Liver (tissue), 9 donors: ENCODE measurements around the gene ANKRD9. TPM values are rescaled to one million over a fixed set of nuclear protein-coding genes. Genes with fewer than 3 reads are reported as not detected.

Experiments
- DNase-seq: peaks from one replicate; pipeline ENCODE4 v3.0.0-alpha.2; 2017; ENCODE audit warnings: low spot score
- H3K27ac ChIP-seq, 2 donors: one replicate each; pipeline ENCODE4 v1.7.0; 2013; ENCODE audit warnings: inconsistent platforms in 2 of 2, low read length in 2 of 2, control low read depth in 1 of 2, low read depth in 1 of 2, mild to moderate bottlenecking in 1 of 2
- H3K27me3 ChIP-seq, 4 donors: one replicate each; pipeline versions ENCODE4 v1.6.1 to v1.7.0; 2013; ENCODE audit warnings: low read length in 3 of 4, inconsistent platforms in 1 of 4, mild to moderate bottlenecking in 1 of 4, moderate library complexity in 1 of 4; ENCODE audit not compliant: control insufficient read depth in 4 of 4, insufficient read depth in 4 of 4
- H3K36me3 ChIP-seq, 4 donors: one replicate each; pipeline versions ENCODE4 v1.6.1 to v1.7.0; 2013; ENCODE audit warnings: low read length in 3 of 4, mild to moderate bottlenecking in 3 of 4, low read depth in 1 of 4, moderate library complexity in 1 of 4; ENCODE audit not compliant: control insufficient read depth in 4 of 4, insufficient read depth in 3 of 4
- H3K4me1 ChIP-seq, 4 donors: one replicate each; pipeline versions ENCODE4 v1.6.1 to v1.7.0; 2013; ENCODE audit warnings: low read length in 3 of 4, mild to moderate bottlenecking in 3 of 4, moderate library complexity in 1 of 4; ENCODE audit not compliant: control insufficient read depth in 4 of 4, insufficient read depth in 4 of 4
- H3K4me3 ChIP-seq, 3 donors: one replicate each; pipeline versions ENCODE4 v1.6.1 to v1.7.0; 2013; ENCODE audit warnings: low read length in 3 of 3, control low read depth in 1 of 3, low read depth in 1 of 3, mild to moderate bottlenecking in 1 of 3
- H3K9ac ChIP-seq, 2 donors: one replicate each; pipeline ENCODE4 v1.7.0; 2013; ENCODE audit warnings: low read length in 2 of 2, mild to moderate bottlenecking in 2 of 2, moderate library complexity in 2 of 2, control low read depth in 1 of 2, low read depth in 1 of 2
- H3K9me3 ChIP-seq, 4 donors: one replicate each; pipeline versions ENCODE4 v1.6.1 to v1.7.0; 2013; ENCODE audit warnings: low read length in 3 of 4; ENCODE audit not compliant: control insufficient read depth in 4 of 4
- EGR1 ChIP-seq, 2 donors: IDR thresholded peaks; 2 replicates each; pipeline ENCODE4 v1.6.1; 2016 to 2018; ENCODE audit warnings: antibody characterized with exemption in 2 of 2, low read depth in 2 of 2
- FOXA1 ChIP-seq: IDR thresholded peaks from 2 replicates; pipeline ENCODE4 v1.6.1; 2016; ENCODE audit warnings: antibody characterized with exemption
- FOXA2 ChIP-seq: IDR thresholded peaks from 2 replicates; pipeline ENCODE4 v1.6.1; 2016; ENCODE audit warnings: antibody characterized with exemption
- GABPA ChIP-seq, 2 donors: IDR thresholded peaks in 1 of 2; conservative IDR thresholded peaks in 1 of 2; 2 replicates each; pipeline ENCODE4 v1.6.1; 2016; ENCODE audit warnings: antibody characterized with exemption in 2 of 2, mild to moderate bottlenecking in 1 of 2, moderate library complexity in 1 of 2
- HNF4A ChIP-seq, 2 donors: conservative IDR thresholded peaks; 2 replicates each; pipeline ENCODE4 v1.6.1; 2016; ENCODE audit warnings: antibody characterized with exemption in 2 of 2, mild to moderate bottlenecking in 2 of 2
- JUND ChIP-seq, 2 donors: IDR thresholded peaks; 2 replicates each; pipeline ENCODE4 v1.6.1; 2016; ENCODE audit warnings: antibody characterized with exemption in 2 of 2
- NR2F2 ChIP-seq: IDR thresholded peaks from 2 replicates; pipeline ENCODE4 v1.6.1; 2016; ENCODE audit warnings: antibody characterized with exemption
- RAD21 ChIP-seq, 2 donors: IDR thresholded peaks; 2 replicates each; pipeline ENCODE4 v1.6.1; 2016; ENCODE audit warnings: antibody characterized with exemption in 2 of 2, mild to moderate bottlenecking in 2 of 2
- RXRA ChIP-seq, 2 donors: IDR thresholded peaks; 2 replicates each; pipeline ENCODE4 v1.6.1; 2017 to 2018; ENCODE audit warnings: antibody characterized with exemption in 2 of 2, mild to moderate bottlenecking in 1 of 2
- SP1 ChIP-seq: IDR thresholded peaks from 2 replicates; pipeline ENCODE4 v1.6.1; 2018; ENCODE audit warnings: antibody characterized with exemption, mild to moderate bottlenecking
- TAF1 ChIP-seq: conservative IDR thresholded peaks from 2 replicates; pipeline ENCODE4 v1.6.1; 2016; ENCODE audit warnings: antibody characterized with exemption, mild to moderate bottlenecking
- YY1 ChIP-seq: IDR thresholded peaks from 2 replicates; pipeline ENCODE4 v1.6.1; 2016; ENCODE audit warnings: antibody characterized with exemption, mild to moderate bottlenecking
- WGBS: extraction: QIAGEN DNeasy Blood & Tissue Kit; methylation state at CpG from one replicate; pipeline ENCODE4 v1.1.7; 2013; 5-methylcytosine and 5-hydroxymethylcytosine counted together
- polyA plus RNA-seq, 2 donors: library from polyadenylated mRNA; stranded (reverse) in 1 of 2; unstranded in 1 of 2; fragments of 200-250 nt in 1 of 2; fragments of >200 nt in 1 of 2; fragmentation: Nextera tagmentation in 1 of 2; extraction: Ambion mirVana in 1 of 2; gene quantifications; one replicate each; pipeline versions ENCODE4 v1.2.1 to v1.2.3, GENCODE V29; 2013 to 2015
- total RNA-seq, 2 donors: library from RNA; depleted of rRNA; stranded (reverse); fragments of >200 nt; gene quantifications; one replicate each; pipeline ENCODE4 v1.2.3, GENCODE V29; 2014
- TF ChIP-seq, protein P1 (sequence below): IDR thresholded peaks from 2 replicates; pipeline ENCODE4 v1.6.1; 2016; ENCODE audit warnings: antibody characterized with exemption
- TF ChIP-seq, protein P2 (sequence below): fragments of 150-350 bp; IDR thresholded peaks from 2 replicates; pipeline ENCODE4 v1.5.1; 2017; ENCODE audit warnings: improper control_type of control experiment, low read depth, low read length; ENCODE audit not compliant: missing input control
- TF ChIP-seq, protein P3 (sequence below): IDR thresholded peaks from 2 replicates; pipeline ENCODE4 v1.6.1; 2016; ENCODE audit warnings: antibody characterized with exemption
- TF ChIP-seq, protein P4 (sequence below): IDR thresholded peaks from 2 replicates; pipeline ENCODE4 v1.6.1; 2016; ENCODE audit warnings: antibody characterized with exemption
- donor health status: healthy.
- donor health status: healthy.
- donor health status: healthy.
- donor health status: healthy.
- donor health status: healthy.

ANKRD9 gene
- total and polyA plus RNA-seq, 4 donors: 1.5 to 67.5 (median 7.5) TPM

DNA sequence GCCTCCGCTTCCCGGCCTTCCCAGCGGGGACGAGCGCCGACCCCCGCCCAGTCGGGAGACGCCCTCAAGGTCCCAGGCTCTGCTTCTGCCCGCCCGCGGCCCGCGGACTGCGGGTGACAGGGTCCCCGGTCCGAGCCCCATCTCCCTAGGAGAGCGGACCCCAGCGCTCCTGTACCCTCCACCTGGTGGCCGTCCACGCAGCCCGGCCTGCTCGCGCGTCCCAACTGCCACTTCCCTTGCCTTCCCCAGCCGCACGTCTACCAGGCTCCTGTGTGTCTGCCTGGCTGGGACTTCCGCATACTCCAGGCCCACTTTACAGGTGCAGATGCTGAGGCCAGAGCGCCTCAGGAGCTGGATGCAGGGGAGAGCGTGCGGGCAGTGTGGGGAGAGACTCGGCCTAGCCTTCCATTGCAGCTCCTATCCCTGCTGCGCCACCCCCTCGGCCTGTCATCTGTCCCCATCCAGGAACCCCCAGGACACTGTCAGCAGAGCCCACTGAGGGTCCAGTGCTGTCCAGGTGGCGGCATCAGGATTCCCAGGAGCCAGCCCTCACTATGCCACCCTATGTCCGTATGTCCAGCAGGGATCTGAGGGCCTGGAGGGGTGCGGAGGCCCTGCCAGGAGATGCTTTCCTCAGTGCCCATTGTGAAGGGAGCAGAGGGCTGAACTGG lies 8.0 kb upstream of the ANKRD9 start:
- WGBS: 36% methylated on average over 37 of the region's 37 CpGs
- DNase-seq: no peak
- peaks cover 2 to 13% (median 7%) of the 10 kb centered on the region in 4 donors for H3K4me1 ChIP-seq
- TF ChIP-seq, protein P1, sequence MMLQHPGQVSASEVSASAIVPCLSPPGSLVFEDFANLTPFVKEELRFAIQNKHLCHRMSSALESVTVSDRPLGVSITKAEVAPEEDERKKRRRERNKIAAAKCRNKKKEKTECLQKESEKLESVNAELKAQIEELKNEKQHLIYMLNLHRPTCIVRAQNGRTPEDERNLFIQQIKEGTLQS: no peak
- TF ChIP-seq SP1 (no peak), GABPA (IDR thresholded peaks at IDR 0.05 in 1 of 2, conservative IDR thresholded peaks at IDR 0.05 in 1 of 2) (no peak), HNF4A (conservative IDR thresholded peaks at IDR 0.05) (no peak), EGR1 (IDR thresholded peaks at IDR 0.05; ENCODE audit: low read depth in 2 of 2) (no peak), FOXA2 (no peak)
- TF ChIP-seq, protein P2, sequence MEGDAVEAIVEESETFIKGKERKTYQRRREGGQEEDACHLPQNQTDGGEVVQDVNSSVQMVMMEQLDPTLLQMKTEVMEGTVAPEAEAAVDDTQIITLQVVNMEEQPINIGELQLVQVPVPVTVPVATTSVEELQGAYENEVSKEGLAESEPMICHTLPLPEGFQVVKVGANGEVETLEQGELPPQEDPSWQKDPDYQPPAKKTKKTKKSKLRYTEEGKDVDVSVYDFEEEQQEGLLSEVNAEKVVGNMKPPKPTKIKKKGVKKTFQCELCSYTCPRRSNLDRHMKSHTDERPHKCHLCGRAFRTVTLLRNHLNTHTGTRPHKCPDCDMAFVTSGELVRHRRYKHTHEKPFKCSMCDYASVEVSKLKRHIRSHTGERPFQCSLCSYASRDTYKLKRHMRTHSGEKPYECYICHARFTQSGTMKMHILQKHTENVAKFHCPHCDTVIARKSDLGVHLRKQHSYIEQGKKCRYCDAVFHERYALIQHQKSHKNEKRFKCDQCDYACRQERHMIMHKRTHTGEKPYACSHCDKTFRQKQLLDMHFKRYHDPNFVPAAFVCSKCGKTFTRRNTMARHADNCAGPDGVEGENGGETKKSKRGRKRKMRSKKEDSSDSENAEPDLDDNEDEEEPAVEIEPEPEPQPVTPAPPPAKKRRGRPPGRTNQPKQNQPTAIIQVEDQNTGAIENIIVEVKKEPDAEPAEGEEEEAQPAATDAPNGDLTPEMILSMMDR: no peak
- TF ChIP-seq, protein P3, sequence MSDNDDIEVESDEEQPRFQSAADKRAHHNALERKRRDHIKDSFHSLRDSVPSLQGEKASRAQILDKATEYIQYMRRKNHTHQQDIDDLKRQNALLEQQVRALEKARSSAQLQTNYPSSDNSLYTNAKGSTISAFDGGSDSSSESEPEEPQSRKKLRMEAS: no peak
- TF ChIP-seq, protein P4, sequence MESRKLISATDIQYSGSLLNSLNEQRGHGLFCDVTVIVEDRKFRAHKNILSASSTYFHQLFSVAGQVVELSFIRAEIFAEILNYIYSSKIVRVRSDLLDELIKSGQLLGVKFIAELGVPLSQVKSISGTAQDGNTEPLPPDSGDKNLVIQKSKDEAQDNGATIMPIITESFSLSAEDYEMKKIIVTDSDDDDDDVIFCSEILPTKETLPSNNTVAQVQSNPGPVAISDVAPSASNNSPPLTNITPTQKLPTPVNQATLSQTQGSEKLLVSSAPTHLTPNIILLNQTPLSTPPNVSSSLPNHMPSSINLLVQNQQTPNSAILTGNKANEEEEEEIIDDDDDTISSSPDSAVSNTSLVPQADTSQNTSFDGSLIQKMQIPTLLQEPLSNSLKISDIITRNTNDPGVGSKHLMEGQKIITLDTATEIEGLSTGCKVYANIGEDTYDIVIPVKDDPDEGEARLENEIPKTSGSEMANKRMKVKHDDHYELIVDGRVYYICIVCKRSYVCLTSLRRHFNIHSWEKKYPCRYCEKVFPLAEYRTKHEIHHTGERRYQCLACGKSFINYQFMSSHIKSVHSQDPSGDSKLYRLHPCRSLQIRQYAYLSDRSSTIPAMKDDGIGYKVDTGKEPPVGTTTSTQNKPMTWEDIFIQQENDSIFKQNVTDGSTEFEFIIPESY: no peak
- no peaks in the 10 kb centered on the region for H3K9me3 ChIP-seq
- H3K27ac ChIP-seq: no peak overlapping the region
- H3K36me3 ChIP-seq: no peaks in the 10 kb centered on the region
- H3K27me3 ChIP-seq: no peaks in the 10 kb centered on the region
- peak overlapping the region in 2 of 3 donors; percentile 67 to 78 for H3K4me3 ChIP-seq
- H3K9ac ChIP-seq: peak overlapping the region in 1 of 2 donors; percentile 27

DNA sequence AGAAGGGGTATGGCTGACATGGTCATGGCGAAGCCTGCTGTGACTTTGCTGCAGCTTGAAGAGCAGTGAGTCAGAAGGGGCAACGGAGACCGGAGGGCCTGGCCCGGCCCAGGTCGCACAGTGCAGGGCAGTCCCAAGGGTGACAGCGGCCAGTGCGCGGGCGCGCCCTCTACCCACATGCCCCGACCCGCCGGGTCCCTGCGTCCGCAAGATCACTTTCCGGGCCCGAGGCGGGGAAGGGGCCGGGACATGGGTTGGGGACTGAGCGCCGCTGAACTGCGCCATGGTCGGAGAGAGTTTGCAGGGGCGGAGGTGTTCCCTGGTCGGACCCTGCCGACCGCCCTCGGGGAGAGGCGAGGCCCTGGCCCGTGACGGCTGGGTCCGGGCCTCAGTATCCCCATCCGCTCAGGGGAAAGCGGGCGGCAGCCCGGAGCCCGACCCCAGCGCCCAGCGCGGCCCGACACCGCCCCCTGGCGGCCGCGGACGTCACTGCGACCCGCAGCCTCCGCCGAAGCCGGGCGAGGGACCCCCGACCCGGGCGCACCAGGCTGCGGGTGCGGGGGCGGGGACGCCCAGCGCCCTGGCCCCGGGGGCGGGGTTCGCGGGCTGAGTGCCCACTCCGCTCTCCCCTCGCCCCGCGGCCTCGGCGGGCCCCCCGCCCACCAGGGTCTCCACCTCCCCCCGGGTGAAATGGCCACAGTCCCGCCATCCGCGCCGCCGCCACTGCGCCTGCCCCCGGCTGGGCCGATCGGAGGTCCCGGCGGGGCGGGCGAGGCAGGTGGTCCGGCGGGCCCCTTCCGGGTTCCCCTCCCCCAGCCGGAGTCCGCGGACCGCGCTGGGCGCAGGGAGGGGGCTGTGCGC lies 7.2 kb upstream of the ANKRD9 start:
- H3K27ac ChIP-seq: no peak overlapping the region
- H3K4me3 ChIP-seq: peak overlapping the region; percentile 47 to 78 (median 67)
- H3K9ac ChIP-seq: peak overlapping the region in 1 of 2 donors; percentile 65
- H3K9me3 ChIP-seq: no peaks in the 10 kb centered on the region
- 1% methylated on average over 95 of the region's 95 CpGs for WGBS
- no peaks in the 10 kb centered on the region for H3K36me3 ChIP-seq
- peak; percentile 81 for DNase-seq
- no peaks in the 10 kb centered on the region for H3K27me3 ChIP-seq
- no peak for TF ChIP-seq NR2F2
- TF ChIP-seq GABPA (IDR thresholded peaks at IDR 0.05 in 1 of 2, conservative IDR thresholded peaks at IDR 0.05 in 1 of 2): no peak
- no peak for TF ChIP-seq SP1
- peak; percentile 50 to 63 for TF ChIP-seq RAD21 (IDR thresholded peaks at IDR 0.05)
- TF ChIP-seq JUND (IDR thresholded peaks at IDR 0.05): no peak
- TF ChIP-seq RXRA (IDR thresholded peaks at IDR 0.05): no peak
- TF ChIP-seq TAF1: no peak
- no peak for TF ChIP-seq HNF4A (conservative IDR thresholded peaks at IDR 0.05)
- no peak for TF ChIP-seq EGR1 (IDR thresholded peaks at IDR 0.05; ENCODE audit: low read depth in 2 of 2)
- no peak for TF ChIP-seq YY1
- no peak for TF ChIP-seq FOXA1
- TF ChIP-seq, protein P2: peak; percentile 85
- H3K4me1 ChIP-seq: peaks cover 2 to 13% (median 7%) of the 10 kb centered on the region in 4 donors
